ENCODE measurements around the gene ARHGEF4.
"Not testable (repeated sequence)": the region's sequence is repeated elsewhere in the genome, so short reads cannot be mapped to it uniquely, and the experiment has no call there.

ARHGEF4 gene

DNA sequence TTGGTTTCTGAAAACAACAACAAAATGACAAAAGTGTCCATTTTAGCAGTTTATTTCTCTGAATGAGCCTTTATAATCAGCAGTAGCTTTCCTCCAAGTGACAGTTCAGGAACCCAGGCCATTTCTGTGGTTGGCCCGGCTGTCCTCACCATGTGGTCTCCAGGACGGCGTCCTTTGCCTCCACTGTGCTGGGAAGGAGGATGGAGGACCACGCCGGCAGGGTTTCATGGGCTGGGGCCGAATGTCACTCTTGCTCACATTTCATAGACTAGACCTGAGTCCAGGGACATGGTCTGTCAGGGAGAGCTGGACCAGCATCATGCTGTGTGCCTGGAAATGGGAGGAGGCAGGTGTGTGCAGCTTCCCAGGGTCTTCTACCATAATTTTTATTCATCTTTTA lies 50.9 kb downstream of the ARHGEF4 start:
- no peak for DNase-seq

DNA sequence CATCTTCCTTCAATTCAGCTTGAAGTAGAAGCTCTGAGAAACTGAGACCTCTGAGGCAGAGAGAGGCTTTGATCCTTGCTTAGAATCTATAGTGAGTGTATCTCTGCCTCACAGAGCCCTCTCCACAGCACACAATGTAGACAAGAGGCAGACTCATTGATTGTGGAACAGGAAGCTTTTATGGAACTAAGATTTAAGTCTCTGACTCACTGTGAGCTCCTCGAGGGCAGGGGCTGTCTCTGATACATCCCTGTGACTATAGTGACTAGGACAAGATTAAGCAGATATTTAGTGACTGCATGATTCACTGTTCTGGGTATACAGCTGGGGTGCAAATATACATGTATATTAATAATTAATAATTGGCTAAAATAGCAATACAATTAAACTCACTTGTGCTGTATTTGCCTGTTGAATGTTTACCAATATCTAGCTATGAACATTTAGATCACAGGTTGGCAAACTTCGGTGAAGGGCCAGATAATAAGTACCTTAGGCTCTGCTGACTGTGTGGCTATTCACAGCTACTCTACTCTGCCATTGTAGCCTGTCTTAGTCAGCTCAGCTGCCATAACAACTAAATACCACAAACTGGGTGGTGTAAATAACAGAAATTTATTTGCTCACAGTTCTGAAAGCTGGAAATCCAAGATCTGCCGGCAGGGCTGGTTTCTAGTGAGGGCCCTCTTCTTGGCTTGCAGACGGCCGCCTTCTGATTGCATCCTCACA lies 54.4 kb downstream of the ARHGEF4 start:
- no peak for DNase-seq

DNA sequence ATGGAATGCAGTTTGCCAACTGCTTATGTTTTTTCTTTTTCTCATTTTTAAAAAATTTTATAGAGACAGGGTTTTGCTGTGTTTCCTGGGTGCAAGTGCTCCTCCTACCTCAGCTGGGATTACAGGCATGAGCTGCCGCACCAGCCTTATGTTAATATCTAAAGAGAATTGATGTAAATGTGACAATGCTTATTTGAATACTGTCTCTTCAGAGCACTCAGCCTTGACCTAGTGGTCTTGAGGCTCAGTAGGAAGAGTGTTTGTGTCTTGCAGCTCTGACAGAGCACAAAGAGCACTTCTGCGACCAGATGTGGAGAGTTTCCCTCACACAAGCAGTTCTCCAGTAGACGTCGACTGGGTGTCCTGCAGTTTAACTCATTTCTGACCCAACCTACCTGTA lies 55.3 kb downstream of the ARHGEF4 start:
- no peak for DNase-seq

DNA sequence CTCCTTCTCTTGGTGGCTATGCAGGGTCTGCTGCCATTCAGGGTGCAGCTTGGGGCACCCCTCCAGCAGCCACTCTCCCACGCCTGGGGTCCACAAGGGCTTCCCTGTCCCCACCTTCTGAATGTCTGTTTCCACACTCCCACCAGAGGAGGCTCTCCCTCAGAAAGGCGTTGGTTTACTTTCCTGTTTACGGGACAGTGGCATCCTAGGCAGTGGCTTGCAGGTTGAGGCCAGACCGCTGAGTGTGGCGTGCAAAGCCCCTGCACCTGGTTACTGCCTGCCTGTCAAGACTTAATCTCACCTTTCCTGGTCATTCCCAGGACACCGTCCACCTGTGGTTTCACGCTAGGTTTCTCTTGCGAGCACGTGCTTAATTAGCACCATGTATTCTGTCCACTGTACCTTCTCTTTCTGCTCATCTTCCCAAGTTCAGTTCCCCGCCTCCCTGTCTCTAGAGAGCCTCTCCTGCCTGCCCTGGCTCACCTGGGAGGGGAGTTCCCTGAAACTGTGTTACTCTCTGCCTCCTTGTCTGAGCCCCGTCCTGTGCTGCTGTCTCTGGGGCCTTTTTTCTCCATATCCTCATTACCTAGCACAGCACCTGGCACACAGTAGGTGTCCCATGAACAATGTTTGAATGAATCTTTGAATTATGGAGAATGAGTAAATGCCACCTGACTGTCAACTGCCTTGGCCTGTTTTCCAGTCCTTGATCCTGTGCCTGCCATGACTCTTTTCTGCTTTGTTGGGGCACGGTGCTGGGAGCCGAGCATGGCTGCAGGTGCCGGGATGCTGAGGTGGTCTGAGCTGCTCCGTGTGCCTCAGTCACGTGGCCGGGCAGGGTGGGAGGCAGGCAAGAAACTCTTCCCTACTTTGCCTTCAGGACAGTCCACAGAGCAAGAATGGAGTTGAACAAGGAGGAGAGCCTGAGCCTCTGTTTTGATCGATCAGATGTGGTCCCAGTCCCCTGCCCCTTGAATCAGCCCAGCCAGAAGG lies 56.4 kb downstream of the ARHGEF4 start:
- no peak for DNase-seq

DNA sequence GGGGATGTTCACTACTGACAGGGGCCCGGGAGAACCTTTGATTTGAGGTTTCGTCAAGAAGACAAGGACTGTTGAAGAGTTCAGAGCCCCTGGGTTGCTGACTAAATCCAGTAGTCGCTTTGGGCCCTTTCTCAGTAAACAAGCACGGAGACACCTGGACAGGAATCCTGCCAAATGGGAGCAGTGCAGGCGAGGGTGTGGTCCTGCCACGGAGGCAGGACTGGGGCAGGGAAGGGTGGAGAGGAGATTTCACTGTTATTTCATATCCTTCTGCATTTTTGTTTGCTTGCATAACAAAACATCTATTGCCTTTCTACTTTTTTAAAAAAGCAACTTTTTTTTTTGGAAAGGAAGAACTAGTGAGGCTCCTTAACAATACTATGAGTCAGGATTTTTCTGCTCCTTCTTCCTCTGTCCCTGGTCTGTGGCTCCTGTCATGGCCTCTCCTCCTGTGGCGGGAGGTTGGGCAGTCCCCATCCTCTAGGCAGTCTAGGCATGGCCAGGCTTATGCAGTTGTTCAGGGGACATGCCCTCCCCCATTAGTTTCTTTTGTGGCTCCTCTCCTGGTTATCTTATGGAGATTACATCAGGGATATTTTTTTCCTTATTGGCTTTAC lies 57.7 kb downstream of the ARHGEF4 start:
- DNase-seq: no peak

DNA sequence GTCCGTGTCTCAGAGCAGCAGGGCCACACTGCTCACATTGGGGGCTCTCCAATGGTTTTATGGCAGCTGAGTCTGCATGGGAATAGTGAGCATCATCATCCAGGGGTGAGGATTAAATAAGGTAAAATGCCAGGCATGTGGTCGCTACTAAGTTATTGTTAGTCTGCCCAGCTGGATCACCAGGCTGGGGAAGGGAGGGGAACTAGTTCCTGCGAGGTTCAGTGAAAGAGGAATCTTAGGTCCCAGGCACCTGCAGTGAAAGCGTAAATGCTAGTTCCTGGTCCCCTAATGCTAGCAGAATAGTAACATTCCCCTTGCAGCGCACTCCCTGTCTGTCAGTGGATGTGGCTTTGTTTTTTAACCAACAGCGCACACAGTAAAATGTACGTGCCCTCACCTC lies 60.1 kb downstream of the ARHGEF4 start:
- DNase-seq: no peak

DNA sequence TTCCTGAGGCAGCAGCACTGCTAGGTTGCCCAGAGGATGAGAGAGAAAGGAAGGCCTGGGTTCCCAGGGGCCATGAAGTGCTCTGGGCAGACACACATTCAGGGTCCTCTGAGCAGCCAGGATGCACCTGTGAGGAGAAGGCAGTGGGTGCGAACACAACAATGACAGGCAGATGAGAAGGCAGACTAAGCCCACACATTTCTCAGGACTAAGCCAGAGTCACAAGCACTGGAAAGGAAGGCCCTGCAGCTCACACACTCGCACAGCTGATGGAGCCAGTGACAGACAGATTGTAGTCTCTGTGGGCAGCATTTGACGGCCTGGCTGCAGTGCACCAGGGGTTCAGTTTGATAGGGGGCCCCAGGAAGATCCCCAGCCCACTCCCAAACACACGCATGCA lies 61.8 kb downstream of the ARHGEF4 start:
- DNase-seq: no peak

DNA sequence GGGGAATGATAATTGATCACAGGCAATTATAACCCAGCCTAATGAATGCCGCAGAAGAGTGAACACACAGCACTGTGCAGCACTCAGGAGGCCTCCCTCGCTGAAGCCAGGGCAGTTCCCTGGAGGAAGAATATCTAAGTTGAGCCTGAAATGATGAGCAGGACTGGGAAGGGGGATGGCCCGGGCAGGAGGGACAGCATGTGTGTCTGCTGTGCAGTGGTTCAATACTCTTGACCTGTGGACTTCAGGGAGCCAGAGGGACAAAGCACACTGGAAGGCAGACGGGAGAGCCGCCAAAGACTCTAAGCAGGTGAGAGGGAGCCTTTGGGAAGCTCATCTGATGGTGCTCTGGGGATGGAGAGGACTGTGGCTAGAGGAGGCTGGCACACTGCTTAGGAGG lies 62.6 kb downstream of the ARHGEF4 start:
- no peak for DNase-seq

DNA sequence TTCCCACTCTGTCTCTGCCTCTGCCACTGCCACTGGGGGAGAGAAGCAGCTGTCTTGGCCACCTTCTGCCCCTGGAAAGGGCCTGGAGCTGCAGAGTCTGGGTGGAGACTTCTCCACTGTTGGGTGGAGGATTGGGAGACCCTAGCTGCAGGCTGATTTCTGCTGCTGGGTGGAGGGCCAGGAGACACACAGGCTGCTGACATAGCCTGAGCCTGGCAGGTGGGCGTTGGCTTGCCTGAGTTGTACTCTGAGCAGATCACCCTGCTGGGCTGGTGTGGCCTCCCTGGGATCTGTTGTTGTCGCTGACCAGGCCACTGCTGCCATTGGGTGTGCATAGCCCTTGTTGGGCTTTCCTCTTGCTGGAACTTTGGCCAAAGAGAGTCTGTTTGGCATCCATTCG lies 64.3 kb downstream of the ARHGEF4 start:
- DNase-seq: no peak

DNA sequence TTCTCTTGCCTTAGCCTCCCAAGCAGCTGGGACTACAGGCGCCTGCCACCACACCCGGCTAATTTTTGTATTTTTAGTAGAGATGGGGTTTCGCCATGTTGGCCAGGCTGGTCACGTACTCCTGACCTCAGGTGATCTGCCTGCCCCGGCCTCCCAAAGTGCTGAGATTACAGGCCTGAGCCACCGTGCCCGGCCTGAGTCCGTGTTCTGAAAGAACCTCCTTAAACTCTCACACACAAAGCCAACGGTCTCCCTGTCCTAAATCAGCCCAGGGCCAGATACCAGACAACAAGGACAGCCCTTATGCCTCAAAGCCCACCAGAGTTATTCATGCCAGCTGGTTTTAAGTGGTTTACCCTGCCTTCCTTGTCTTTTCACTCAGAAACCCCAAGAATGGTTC lies 64.9 kb downstream of the ARHGEF4 start:
- not testable (repeated sequence) for DNase-seq

DNA sequence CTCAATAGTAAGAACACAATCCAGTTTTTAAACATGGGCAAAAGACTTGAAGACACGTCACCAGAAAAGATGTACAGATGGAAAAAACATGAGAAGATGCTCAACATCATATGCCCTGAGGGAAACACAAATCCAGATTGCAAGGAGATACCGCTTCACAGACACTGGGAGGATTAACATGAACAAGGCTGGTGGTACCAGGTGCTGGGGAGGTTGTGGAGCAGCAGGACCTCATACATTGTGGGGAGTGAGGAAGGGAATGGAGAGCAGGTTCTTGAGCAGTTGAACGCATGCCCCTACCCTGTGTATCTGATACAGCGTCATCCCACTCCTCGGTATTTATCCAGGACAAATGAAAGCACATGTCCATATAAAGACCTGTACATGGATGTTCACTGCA lies 72.1 kb downstream of the ARHGEF4 start:
- no peak for DNase-seq

DNA sequence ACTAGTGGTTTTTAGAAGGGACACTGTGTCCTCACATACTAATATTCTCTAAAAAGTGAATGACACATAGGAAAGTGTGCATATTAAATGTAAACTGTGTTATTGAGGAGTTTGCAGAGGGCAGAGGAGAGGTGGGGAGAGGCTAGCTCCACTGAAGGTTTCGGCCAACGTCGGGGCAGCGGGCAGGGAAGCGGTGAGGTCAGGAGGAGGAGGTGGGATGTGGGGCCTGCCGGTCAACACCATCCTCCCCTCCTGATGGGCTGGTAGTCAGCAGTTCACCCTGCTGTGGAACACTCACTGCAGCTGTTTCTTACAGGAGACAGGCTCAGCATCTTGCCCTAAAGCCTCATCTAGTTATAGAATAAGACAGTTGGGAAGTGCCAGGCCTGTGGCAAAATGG lies 74.2 kb downstream of the ARHGEF4 start:
- DNase-seq: no peak

DNA sequence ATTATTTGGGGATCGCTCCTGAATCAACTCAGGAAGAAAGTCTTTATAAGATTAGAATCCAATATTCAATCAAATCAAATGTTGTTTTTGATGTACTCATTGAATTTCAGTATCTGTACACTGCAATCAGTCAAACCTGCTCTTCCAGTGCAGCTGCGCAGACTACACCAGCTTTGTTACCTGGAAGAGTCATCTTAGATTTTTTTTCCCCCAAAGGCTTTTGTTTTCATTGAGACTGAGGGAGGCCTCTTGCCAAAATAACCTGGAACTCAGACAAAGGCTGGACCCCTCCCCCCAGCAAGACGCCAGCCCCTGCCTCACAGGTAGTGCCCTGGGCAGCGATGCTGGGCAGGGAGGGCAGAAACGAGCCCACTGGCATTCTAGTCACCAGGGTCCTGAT lies 74.8 kb downstream of the ARHGEF4 start:
- DNase-seq: no peak

DNA sequence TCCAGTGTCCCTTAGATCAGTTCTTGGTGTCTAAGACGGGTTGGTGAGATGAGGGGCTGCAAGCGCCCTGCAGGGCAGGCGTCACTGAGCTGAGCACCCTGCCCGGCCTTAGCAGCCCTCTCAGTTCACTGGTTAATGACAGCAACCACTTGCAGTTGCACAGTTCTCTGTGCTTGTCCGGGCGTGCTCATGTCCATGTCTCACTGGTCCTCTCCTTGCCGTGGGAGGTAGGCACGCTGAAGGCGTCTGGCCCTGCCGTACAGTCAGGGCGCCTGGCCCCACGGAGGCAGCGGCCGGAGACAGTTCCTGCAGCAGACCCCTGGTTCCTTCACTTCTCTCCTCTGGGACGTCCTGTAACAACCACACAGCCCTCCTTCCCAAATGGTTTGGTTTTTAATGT lies 75.3 kb downstream of the ARHGEF4 start:
- DNase-seq: no peak

DNA sequence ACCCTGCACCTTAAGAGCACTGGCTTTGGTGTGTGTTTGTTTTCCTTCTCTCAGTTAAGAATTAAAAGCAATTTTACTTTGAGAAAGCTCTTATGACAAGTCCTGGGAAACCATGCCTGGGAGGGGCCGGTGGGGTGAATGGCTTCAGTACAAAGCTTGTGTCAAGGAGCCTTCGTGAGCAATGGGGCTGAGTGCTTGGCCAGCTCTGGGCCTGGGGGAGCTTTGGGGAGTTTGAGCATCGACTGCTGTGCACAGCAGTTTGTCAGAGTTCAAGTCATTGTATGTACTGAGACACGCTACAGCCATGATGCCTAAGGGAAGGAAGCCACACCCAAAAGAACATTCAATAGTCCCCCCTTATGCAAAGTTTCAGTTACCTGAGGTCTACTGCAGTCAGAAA lies 75.8 kb downstream of the ARHGEF4 start:
- DNase-seq: no peak

DNA sequence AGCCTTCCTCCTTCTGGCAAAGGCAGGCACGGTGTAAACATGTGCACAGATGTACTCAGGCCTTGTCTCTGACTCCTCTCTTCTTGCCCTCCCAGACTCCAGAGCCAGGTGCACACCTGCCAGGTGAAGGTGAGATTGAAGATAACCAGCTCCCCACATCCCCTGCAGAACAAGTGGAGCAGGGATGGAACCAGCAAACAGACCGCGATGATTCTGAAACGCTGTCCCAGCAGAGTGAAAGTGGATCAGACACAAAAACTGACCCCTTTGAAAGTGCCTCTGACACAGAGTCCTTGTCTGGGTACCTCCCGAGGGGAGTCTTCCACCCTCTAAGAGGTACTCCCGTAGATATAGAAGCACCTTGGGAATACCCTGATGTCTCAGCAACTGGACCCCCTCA lies 77.2 kb downstream of the ARHGEF4 start:
- no peak for DNase-seq

DNA sequence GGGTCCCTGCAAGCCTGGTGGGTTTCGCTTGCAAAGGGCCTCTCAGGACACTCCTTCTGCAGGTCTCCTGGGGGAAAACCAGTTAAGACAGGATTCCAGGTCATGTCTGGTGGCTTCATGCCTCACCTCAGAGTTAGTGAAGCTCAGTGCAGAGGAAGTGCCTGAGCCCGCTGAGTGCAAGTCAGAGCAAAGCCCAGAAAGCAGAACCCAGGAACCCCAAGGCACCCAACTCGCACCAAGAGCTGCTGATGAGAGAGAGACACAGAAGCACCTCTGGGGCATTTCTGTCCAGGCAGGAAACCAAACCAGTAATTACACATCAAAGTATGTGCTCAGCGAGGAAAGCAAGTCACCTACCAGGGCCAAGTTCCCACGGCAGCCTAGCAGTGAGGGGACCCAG lies 78.4 kb downstream of the ARHGEF4 start:
- no peak for DNase-seq

DNA sequence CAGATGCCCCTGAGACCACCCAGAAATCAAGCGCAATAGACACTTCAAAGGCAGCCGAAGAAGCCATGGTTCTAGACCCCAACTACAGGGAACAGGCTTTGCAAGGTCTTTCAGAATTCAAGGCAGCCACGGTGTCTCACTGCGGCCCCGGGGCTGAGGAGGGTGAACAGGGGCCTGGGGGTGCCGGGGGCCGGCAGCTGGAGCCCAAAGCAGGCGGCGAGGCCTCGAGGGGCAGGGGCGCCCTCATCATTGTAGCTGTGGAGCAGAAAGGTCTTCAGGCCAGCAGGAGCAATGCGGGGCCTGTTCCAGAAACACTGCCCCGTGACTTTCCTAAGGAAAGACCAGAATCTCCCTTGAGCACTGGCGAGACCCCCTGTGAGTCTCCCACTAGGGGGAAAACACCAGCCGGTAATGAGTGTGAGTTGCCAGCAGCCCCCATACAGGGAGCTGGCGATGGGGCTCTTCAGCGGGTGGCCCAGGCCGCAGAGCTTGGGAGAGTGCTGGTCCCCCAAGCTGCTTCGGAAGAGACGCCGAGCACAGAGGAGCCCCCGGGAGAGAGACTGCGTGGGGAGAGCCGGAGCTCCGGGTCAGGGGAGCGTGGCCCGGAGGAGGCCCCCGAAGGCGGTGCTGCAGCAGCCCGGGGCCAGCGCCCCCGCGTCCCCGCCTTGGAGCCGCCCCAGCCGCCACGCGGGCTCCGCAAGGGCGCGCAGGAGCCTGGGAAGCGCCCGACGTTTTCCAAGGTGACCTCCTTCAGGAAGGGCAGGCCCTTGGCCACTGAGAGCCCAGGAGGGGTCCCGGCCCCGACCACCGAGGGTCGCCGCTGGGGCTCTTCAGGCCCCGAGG lies 79.1 kb downstream of the ARHGEF4 start:
- DNase-seq: no peak

DNA sequence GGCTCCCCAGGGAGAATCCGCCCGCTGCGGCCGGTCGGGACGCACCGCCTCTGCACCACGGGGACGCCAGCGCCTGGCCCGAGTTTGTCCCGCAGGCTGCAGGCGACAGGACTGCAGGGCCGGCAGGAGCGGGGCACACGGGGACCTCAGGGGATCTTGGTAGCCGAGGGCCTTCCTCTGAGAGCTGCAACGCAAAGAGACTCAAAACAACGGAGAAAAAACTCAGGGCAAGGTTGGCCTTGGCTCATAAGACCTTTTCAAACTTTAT lies 79.7 kb downstream of the ARHGEF4 start:
- DNase-seq: no peak

DNA sequence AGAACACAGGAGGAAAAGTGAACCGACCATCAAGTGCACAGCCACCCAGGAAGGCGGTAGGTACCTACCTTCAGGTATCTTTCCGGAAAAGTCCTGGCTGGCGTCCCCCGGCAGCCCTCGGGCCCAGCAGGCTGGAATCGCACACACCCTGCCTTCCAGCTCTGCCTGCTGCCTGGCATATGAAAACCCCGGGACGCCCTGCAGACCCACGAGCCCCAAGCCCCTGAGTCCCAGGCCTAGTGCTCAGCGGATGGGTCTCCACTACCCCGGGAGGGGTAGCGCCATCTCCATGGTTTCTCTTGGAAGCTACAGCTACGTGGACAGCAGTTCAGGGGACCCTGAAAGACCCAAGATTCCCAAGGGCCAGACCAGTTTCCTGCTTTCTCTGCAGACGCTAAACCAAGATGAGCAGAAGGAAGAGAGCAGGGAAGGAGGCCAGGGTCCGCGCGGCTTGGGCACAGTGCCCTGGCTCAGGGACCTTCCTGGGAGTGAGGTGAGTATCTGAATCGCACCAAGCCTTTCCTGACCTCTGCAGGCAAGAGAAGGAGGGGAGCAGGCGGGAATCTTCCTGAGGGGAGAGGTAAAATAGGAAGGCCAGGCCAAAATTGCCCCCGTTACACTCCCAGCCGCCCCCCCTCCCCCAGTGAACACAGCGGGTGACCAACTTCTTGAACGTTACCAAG lies 80.4 kb downstream of the ARHGEF4 start:
- no peak for DNase-seq

DNA sequence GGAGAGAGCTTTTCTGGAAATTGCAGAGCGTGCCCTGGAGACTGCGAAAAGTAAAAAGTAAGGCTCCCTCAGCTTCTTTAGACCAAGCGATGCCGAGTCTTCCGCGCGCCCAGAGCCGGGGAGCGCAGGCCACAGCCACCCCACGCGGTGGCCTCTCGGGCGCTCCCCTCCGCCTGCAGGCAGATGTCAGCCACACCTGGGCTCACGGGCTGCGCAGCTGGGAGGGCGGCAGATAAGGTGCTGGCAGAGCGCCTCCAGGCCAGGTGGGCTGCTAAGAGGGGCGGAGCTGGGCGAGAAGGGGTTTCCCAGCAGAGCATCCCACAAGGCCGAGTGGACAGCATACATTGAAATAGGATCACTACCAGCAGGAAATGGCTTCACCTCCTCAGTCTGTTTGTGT lies 81.7 kb downstream of the ARHGEF4 start:
- DNase-seq: no peak

DNA sequence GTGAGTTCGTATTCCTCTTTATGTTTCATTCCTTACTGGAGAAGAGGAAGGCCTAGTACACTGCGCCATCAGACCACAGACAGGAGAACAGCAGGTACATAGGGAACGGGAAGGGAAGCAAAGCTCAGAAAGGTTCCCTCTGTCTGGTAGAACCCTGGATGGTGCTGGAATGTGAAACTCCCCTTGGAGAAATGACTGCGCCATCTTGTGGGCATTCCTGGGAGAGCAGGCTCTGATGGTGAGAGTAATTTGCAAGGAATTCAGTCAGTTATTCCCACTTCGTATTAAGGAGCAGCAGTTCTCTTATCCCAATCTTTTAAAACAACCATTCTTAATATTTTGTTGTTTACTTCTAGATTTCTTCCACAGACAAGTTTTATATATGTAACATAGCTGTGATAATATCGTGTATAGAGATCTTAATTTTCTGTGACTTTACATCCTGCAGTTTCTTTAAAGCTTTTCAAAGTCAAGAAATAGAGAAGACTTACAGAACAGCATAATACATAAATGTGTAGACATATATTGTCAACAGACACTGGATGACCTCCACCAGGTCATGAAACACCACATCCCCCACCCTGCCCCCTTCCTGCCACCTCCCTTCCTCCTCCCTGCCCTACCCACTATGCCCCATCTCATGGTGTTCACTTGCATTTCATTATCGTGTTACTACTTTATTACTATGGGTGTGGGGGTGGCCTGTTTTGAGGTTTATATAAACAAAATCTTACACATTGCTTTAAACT lies 83.9 kb downstream of the ARHGEF4 start:
- DNase-seq: peak in 2 of 4 experiments; percentile 18 to 50

All from activated CD4-positive, CD25-positive, alpha-beta regulatory T cell (primary cell).